ENCODE measurements around the gene MYH15.

Gene MYH15

DNA sequence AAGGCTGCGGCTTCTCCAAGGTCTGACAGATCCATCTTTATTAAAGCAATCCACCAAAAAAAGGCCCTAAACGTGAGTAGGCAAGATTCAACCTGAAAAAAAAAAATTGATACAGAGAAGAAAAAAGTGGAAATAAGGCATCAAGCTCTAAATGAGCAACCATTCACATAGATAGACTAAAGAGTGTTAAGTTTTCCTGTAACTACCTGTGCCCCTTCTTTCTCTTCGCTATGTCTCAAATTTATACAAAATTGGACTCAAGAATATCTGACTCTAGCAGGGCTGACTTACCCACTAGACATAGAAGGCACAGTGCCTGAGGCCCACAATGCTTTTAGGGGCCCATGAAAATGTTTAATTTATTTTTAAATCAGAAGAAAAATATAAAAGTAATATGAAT is at the start of gene MYH15:
MYH15 (minus strand) TSS at position 101 of the 400 bp plus-strand sequence; CDS start at position 35, 66 bp downstream.
- H3K4me3 ChIP-seq (ENCODE audit: low read depth, low read length) = no peak within 1 kb of the TSS
- in situ Hi-C loops (cut with HindIII; ENCODE audit: low sequenced_read_pairs) = no loop called here
- TF ChIP-seq, protein P1, sequence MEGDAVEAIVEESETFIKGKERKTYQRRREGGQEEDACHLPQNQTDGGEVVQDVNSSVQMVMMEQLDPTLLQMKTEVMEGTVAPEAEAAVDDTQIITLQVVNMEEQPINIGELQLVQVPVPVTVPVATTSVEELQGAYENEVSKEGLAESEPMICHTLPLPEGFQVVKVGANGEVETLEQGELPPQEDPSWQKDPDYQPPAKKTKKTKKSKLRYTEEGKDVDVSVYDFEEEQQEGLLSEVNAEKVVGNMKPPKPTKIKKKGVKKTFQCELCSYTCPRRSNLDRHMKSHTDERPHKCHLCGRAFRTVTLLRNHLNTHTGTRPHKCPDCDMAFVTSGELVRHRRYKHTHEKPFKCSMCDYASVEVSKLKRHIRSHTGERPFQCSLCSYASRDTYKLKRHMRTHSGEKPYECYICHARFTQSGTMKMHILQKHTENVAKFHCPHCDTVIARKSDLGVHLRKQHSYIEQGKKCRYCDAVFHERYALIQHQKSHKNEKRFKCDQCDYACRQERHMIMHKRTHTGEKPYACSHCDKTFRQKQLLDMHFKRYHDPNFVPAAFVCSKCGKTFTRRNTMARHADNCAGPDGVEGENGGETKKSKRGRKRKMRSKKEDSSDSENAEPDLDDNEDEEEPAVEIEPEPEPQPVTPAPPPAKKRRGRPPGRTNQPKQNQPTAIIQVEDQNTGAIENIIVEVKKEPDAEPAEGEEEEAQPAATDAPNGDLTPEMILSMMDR (IDR thresholded peaks at IDR 0.05; ENCODE audit: low read depth, low read length, missing control alignments) = no peak
- no peak for DNase-seq (ENCODE audit: low read depth)

DNA sequence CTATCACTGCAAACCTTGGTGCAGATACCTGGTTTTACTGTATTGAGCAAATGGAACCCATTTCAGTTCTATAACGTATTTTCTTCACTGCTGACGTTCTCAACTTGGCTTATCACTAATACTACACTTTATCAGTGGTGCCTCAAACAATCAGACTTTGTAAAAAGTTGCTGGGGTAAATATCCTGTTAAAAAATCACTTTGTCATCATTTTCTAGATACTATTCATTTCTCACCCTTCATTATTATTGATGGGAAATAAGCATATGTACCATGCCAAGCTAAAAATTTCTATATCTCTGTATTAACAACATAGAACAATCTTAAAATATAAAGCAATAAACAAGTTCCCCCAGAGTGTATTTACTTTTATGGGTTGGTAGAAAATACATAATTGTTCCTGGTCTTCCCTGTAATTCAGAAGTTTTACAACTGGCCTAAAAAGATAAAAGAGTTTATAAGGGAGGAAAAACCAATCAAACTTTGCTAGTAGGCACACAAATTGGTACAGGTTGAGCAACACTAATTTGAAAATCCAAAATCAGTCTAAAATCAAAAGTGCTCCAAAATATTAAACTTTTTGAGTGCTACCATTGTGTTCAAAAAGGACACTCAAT is 45.7 kb upstream of the MYH15 start:
- TF ChIP-seq, protein P1 (IDR thresholded peaks at IDR 0.05; ENCODE audit: low read depth, low read length, missing control alignments) = no peak
- in situ Hi-C loops (cut with HindIII; ENCODE audit: low sequenced_read_pairs) = no loop called here
- H3K4me3 ChIP-seq (ENCODE audit: low read depth, low read length) = no peak overlapping the region
- no peak for DNase-seq (ENCODE audit: low read depth)

DNA sequence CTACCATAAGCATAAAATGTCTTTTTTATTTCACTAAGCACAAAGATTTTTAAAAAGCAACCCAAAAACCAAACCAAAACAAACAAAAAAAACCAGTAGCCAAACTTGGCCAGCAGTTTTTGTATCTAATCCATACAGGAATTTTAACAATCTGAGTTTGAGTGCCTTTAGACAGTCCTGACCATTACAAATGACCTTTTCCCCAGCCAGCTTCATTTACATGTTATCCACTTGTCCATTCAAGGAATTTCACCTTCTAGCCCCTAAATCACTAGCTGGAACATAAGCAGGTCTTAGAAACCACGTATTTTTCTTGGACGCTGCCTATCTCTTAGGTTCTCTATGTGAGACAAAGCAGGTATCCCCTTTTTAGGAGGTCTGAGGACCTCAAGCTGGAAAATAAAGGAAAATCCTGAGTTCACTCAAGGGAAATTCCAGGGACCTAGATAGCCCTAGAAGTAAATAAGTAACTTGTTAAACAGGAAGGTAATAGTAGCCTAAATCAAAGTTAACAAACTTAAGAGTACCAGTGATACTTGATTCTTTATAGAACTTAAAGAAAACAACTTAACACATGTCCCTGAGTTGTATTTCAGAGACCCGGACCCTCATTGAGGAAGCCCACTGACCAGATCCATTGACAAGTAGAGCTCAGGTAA is 44.6 kb upstream of the MYH15 start:
- no peak overlapping the region for H3K4me3 ChIP-seq (ENCODE audit: low read depth, low read length)
- TF ChIP-seq, protein P1 (IDR thresholded peaks at IDR 0.05; ENCODE audit: low read depth, low read length, missing control alignments) = no peak
- DNase-seq (ENCODE audit: low read depth) = peak; percentile 4
- in situ Hi-C loops (cut with HindIII; ENCODE audit: low sequenced_read_pairs) = no loop called here

GRCh38 chr3:108554229-108554628 is 43.8 kb upstream of the MYH15 start:
- in situ Hi-C loops (cut with HindIII; ENCODE audit: low sequenced_read_pairs) = no loop called here
- no peak for DNase-seq (ENCODE audit: low read depth)
- TF ChIP-seq, protein P1 (IDR thresholded peaks at IDR 0.05; ENCODE audit: low read depth, low read length, missing control alignments) = no peak
- no peak overlapping the region for H3K4me3 ChIP-seq (ENCODE audit: low read depth, low read length)

GRCh38 chr3:108552267-108553159 is 42.1 kb upstream of the MYH15 start:
- H3K4me3 ChIP-seq (ENCODE audit: low read depth, low read length) = no peak overlapping the region
- in situ Hi-C loops (cut with HindIII; ENCODE audit: low sequenced_read_pairs) = no loop called here
- TF ChIP-seq, protein P1 (IDR thresholded peaks at IDR 0.05; ENCODE audit: low read depth, low read length, missing control alignments) = peak; percentile 3
- peak; percentile 53 for DNase-seq (ENCODE audit: low read depth)

DNA sequence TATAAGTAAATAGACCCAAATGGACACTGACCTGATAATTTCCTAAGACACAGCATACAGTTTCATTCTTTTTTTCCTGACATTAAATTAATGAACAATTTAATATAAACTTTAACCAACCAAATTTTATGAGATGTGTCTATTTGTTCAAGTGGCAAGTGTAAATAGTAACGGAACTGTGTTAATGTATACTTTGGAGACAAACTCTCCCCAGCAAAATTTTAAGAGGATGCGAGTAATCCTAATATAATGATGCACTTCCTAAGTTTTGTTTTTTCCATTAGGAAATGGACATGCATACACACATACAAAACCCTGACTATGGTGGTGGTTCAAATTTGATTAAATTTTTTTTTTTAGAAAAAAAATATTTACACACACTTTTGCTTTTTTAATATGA is 38.5 kb upstream of the MYH15 start:
- TF ChIP-seq, protein P1 (IDR thresholded peaks at IDR 0.05; ENCODE audit: low read depth, low read length, missing control alignments) = no peak
- DNase-seq (ENCODE audit: low read depth) = no peak
- in situ Hi-C loops (cut with HindIII; ENCODE audit: low sequenced_read_pairs) = no loop called here
- no peak overlapping the region for H3K4me3 ChIP-seq (ENCODE audit: low read depth, low read length)

Data from astrocyte of the cerebellum (primary cell).